Measurements from ENCODE around the gene BGLAP.

GRCh38 chr1:156268336-156268735 is 26.4 kb downstream of the BGLAP start:
- no peak for TF ChIP-seq EZH2 (IDR thresholded peaks at IDR 0.05; ENCODE audit: borderline replicate concordance, low read depth, low read length, severe bottlenecking)
- TF ChIP-seq CTCF (IDR thresholded peaks at IDR 0.05; ENCODE audit: borderline replicate concordance, extremely low read depth, low read length, poor library complexity, severe bottlenecking) = no peak

All from DND-41 (cell line).